Measurements from ENCODE around the gene RBM38.

DNA sequence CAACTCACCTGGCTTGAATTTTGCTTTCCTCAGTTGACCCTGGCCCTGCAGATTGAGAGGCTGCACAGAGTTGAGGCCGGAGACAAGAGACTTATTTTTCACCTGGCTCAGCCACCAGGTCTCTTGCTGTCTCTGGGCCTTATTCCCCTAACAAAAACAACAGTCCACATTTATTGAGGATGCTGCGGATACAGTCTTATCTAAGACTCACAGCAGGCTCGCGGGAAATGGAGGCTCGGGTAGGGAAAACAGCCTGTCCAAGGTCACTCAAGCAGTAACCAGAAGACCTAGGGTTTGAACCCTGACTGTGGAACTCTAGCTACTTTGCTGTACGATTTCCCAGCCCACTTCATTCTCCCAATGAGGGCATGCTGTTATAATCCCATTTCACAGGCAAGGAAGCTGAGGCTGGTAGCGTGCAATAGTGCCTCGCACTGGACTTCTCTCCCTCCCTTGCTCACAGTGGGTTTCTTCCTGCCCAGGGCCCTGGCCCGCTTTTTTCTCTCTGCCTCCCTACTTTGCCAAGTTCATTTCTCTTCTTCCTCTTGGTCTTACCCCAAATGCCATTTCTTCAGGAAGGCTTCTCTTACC lies 57.7 kb downstream of the RBM38 start:
- TF ChIP-seq POLR2A (IDR thresholded peaks at IDR 0.05) (no peak), EP300 (IDR thresholded peaks at IDR 0.05) (no peak)
- TF ChIP-seq, protein P1, sequence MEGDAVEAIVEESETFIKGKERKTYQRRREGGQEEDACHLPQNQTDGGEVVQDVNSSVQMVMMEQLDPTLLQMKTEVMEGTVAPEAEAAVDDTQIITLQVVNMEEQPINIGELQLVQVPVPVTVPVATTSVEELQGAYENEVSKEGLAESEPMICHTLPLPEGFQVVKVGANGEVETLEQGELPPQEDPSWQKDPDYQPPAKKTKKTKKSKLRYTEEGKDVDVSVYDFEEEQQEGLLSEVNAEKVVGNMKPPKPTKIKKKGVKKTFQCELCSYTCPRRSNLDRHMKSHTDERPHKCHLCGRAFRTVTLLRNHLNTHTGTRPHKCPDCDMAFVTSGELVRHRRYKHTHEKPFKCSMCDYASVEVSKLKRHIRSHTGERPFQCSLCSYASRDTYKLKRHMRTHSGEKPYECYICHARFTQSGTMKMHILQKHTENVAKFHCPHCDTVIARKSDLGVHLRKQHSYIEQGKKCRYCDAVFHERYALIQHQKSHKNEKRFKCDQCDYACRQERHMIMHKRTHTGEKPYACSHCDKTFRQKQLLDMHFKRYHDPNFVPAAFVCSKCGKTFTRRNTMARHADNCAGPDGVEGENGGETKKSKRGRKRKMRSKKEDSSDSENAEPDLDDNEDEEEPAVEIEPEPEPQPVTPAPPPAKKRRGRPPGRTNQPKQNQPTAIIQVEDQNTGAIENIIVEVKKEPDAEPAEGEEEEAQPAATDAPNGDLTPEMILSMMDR (IDR thresholded peaks at IDR 0.05): no peak
